Lower leg skin (tissue), 4 donors: ENCODE results near the gene MGLL. TPM values are rescaled to one million over a fixed set of nuclear protein-coding genes. Genes with fewer than 3 reads are reported as not detected.

Source experiments
- DNase-seq, 2 donors: peaks; one replicate each; pipeline ENCODE4 v3.0.0-alpha.2; 2019; ENCODE audit warnings: low spot score in 2 of 2
- H3K4me3 ChIP-seq: fragments of 200-600 bp; sonication (generic); 2 replicates; pipeline ENCODE4 v1.5.1; 2017; ENCODE audit warnings: mild to moderate bottlenecking, low read depth; ENCODE audit not compliant: poor library complexity, severe bottlenecking
- POLR2A ChIP-seq, 2 donors: fragments of 450-650 bp; IDR thresholded peaks; one replicate each; pipeline ENCODE4 v1.6.1; 2016 to 2017; ENCODE audit warnings: antibody characterized with exemption in 2 of 2, mild to moderate bottlenecking in 1 of 2, moderate library complexity in 1 of 2
- WGBS, 2 donors: methylation state at CpG; one replicate each; pipeline ENCODE4 v1.1.5; 2018; 5-methylcytosine and 5-hydroxymethylcytosine counted together
- intact Hi-C: fragments of 100-400 bp; cut with DNase I; formaldehyde crosslinking; loops from one replicate; pipeline ENCODE4 v1.15.0; 2023; ENCODE audit warnings: low total_unique reads
- total RNA-seq, 4 donors: library from RNA; depleted of rRNA; stranded (reverse); fragments of >200 nt; gene quantifications; one replicate each; pipeline ENCODE4 v1.1.0, GENCODE V29; 2016
- TF ChIP-seq, protein P1 (sequence below), 3 donors: fragments of 450-650 bp; IDR thresholded peaks; one replicate each; pipeline ENCODE4 v1.5.1; 2016; ENCODE audit warnings: antibody characterized with exemption in 3 of 3, mild to moderate bottlenecking in 3 of 3, moderate library complexity in 2 of 3

MGLL gene
- total RNA-seq, 4 donors from 2014 or later = 44.0 to 57.4 (median 48.0) TPM

DNA sequence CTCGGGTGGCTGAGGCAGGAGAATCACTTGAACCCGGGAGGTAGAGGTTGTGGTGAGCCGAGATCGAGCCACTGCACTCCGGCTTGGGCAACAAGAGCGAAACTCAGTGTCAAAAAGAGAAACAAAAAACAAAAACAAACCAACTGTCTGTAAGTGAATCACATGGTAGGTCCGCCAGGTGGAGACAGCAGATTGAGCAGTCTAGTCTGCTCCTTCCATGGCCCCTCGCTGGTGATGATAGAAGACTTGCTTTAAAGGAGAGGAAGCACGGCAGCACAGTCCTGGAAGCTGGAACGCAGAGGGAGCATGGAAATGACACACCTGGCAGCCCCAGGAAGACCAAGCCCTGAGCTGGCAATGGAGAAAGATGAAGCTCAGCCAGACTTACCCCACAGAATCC is 31.4 kb upstream of the MGLL start:
- H3K4me3 ChIP-seq = no peak overlapping the region
- intact Hi-C loops = no loop called here
- no peak for DNase-seq
- TF ChIP-seq, protein P1, sequence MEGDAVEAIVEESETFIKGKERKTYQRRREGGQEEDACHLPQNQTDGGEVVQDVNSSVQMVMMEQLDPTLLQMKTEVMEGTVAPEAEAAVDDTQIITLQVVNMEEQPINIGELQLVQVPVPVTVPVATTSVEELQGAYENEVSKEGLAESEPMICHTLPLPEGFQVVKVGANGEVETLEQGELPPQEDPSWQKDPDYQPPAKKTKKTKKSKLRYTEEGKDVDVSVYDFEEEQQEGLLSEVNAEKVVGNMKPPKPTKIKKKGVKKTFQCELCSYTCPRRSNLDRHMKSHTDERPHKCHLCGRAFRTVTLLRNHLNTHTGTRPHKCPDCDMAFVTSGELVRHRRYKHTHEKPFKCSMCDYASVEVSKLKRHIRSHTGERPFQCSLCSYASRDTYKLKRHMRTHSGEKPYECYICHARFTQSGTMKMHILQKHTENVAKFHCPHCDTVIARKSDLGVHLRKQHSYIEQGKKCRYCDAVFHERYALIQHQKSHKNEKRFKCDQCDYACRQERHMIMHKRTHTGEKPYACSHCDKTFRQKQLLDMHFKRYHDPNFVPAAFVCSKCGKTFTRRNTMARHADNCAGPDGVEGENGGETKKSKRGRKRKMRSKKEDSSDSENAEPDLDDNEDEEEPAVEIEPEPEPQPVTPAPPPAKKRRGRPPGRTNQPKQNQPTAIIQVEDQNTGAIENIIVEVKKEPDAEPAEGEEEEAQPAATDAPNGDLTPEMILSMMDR (IDR thresholded peaks at IDR 0.05) = no peak
- no peak for TF ChIP-seq POLR2A (IDR thresholded peaks at IDR 0.05)
- WGBS, 2 donors = 91 to 93% methylated on average over 10 of the region's 10 CpGs

DNA sequence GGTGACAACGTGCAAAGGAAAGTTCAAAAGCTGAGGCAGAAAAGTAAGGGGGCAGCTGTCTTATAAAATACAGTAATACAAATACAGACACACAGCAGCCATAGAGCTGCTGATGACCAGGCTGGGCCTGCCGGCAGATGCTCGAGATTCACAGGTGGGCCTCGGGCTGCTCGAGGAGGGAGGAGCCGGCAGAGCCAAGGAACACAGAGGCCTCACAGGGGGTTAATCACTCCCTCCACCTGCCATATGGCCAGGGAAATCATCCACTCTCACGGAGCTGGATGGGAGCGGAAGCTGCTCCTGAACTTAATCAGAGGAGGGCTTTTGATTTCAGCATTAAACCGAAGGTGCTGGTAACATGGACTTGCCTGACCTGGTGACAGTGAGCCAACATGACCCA is 29.6 kb upstream of the MGLL start:
- DNase-seq = no peak
- H3K4me3 ChIP-seq = no peak overlapping the region
- WGBS, 2 donors = 87 to 89% methylated on average over 9 of the region's 9 CpGs
- intact Hi-C loops = no loop called here
- TF ChIP-seq, protein P1 (IDR thresholded peaks at IDR 0.05) = no peak
- no peak for TF ChIP-seq POLR2A (IDR thresholded peaks at IDR 0.05)

DNA sequence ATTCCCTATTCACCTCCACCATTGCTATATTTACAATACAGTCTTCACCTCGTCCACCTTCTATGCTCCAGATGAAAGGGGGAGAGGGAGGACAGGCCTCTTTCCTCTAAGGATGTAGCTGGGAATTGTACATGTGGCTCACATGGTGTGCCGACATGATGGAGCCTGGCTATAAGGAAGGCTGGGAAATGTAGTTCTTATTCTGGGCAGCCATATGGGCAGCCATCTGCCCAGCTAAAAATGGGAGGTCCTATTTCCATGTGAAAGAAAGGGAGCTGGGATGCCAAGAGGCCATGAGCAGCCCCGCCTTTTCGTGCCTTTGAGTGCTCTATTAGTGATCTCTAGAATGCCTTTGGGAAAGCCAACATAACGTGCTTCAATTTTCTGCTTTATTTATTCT is 27.1 kb upstream of the MGLL start:
- intact Hi-C loops = no loop called here
- 83 to 88% methylated on average over 5 of the region's 5 CpGs for WGBS, 2 donors

DNA sequence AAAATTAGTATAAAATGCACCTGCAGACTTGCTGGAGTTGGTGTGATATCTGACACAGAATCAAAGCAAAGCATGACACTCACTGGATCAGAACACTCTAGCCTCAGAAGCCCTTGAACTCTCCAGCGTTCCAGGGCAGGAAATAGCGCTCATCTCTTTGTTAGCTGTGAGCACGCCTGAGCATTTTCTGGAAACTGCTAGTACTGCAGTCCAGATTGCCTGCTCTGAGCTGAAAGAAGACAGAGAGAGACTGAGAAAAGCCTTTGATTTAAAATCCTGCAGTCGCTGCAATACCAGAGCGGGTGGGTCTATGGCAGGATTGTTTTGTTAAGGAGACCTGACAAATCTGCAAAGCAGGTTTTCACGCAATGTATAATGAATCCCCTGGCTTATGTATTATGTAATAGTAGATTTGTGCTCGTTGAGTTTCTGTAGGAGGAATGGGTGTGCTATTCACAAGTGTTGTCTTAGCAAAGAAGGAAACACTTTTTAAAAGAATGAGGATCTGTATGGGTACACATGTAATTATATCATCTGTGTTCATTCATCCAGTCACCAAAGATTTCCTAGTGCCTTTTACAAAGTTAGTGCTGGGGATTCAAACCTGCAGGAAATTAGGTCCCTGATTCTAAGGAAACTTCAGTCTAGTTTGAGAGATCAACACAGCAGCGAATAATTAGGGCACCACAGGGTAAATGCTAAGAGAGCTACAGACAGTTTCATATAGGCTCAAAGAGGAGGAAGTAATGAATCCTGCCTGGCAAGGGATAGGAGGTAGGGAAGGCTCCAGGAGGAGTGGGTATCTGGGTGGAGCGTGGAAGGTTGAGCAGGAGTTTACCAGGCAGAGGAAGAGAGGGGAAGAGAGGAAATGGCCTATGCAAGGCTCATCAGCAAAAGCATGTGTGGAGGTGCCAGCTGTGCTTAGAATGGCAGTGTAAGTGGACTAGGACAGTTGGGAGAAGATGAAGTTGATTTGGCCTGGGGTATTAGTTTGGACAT is 26.1 kb upstream of the MGLL start:
- intact Hi-C loops = no loop called here
- WGBS, 2 donors = 45 to 46% methylated on average over 9 of the region's 9 CpGs
- no peak for DNase-seq

More for the DNA sequence above, 27.1 kb upstream of the MGLL start:
- no peak for TF ChIP-seq POLR2A (IDR thresholded peaks at IDR 0.05)
- TF ChIP-seq, protein P1 (IDR thresholded peaks at IDR 0.05) = no peak
- no peak for DNase-seq
- no peak overlapping the region for H3K4me3 ChIP-seq

DNA sequence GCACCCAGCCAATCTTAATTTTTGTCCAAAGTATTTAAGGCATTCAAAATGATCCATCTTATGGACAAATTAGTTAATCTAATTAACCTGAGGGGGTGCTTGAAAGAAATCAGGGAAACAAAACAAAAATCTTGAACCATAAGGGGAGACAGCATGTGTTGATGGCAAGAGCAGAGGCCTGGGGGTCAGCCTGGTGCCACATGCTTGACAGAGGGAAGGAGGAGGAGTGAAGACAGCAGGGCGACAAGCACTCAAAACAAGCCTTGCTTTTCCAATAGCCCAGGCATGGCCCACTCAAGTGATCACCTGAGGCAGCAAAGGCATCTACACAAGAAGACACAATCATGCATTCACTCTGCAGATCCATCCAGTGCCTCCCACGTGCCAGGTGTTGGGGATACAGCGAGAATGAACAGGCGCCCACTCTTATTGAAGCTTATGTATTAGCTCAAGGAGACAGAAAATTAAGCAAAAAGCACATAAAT is 25.0 kb upstream of the MGLL start:
- intact Hi-C loops = no loop called here
- H3K4me3 ChIP-seq = no peak overlapping the region
- TF ChIP-seq, protein P1 (IDR thresholded peaks at IDR 0.05) = no peak
- TF ChIP-seq POLR2A (IDR thresholded peaks at IDR 0.05) = no peak
- 90 to 98% methylated on average over 4 of the region's 4 CpGs for WGBS, 2 donors
- DNase-seq = no peak

More for the DNA sequence above, 26.1 kb upstream of the MGLL start:
- H3K4me3 ChIP-seq = no peak overlapping the region
- TF ChIP-seq POLR2A (IDR thresholded peaks at IDR 0.05) = no peak
- TF ChIP-seq, protein P1 (IDR thresholded peaks at IDR 0.05) = no peak
